GM21825 (cell line): Measurements from ENCODE around the gene PDAP1.
"Not testable (repeated sequence)": the region's sequence is repeated elsewhere in the genome, so short reads cannot be mapped to it uniquely, and the experiment has no call there.

Source experiments
- ATAC-seq: cut with Tn5 transposase; IDR thresholded peaks from one replicate; pipeline ENCODE4 v1.9.1; 2021; ENCODE audit warnings: mild to moderate bottlenecking, moderate library complexity; ENCODE audit not compliant: unreplicated experiment

Gene PDAP1

DNA sequence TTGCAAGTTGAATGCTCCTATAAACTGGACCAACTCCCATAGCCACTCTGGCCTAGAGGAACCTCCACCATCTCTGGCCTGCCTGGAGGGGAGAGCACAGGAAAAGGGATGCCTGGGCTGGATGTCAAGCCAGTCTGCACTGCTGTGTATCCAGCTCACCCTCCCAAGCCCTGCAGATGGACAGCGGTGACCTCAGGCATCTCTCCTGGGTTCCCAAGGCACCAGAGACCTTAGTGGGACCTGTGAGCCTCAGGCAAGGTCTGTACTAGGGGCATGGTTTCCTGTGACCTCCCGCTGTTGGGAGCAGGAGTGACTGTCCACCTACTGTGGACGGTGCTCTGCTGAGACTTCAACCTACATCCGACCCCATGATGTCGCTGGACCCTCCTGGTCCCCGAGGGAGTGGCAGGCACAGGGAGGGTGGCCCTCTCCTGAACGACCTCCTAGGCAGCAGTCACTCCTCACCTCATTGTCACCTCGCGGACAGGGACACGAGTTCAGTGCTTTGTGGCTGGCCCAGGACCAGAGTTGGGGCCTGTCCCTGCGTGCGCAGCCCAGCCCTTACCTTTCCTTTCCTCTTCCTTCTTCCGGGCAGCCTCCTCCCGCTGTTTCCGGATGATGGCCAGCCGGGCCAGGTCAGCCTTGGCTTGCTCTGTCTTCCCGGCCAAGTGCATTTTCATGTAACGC lies 11.0 kb downstream of the PDAP1 start:
- no peak for ATAC-seq

DNA sequence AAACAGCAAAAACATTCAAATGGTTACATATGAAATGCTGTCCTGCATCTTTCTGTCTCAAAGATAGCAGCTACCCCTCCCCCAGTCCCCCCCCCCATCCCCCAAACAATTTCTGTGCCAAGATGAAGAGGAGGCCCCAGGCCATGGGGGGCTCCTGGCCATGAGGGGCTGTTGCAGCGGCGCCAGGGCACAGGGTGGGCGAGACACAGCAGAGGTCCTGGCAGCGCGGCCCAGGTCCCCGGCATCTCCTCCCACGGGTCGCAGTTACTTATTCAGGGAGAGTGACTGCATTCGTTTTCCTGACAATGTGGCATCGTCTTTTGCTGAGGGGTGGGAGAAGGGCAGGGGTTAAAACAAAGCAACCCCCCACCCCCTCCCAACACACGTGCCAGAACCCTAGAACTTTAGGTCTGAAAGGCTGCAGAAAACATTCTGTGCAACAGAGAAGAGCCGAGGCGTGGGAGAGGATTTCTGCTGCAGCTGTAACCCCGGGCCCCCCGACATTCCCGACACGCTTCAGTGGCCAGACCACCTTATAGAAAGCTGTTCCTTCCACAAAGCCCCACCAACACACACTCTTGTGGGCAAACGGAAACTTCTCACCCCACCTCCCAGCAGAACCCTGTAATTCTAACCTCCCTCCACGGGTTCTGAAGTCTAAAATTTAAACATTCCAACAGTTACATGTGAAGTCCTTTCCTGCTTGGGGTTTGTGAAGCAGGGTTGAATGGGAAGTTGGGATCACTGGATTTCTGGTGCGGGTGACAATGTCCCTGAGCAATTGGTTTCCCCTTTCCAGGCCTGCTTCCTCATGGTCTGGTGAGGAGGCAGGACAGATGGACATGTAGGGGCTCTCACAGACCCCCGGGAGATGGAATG lies 11.7 kb downstream of the PDAP1 start:
- ATAC-seq, result no peak

DNA sequence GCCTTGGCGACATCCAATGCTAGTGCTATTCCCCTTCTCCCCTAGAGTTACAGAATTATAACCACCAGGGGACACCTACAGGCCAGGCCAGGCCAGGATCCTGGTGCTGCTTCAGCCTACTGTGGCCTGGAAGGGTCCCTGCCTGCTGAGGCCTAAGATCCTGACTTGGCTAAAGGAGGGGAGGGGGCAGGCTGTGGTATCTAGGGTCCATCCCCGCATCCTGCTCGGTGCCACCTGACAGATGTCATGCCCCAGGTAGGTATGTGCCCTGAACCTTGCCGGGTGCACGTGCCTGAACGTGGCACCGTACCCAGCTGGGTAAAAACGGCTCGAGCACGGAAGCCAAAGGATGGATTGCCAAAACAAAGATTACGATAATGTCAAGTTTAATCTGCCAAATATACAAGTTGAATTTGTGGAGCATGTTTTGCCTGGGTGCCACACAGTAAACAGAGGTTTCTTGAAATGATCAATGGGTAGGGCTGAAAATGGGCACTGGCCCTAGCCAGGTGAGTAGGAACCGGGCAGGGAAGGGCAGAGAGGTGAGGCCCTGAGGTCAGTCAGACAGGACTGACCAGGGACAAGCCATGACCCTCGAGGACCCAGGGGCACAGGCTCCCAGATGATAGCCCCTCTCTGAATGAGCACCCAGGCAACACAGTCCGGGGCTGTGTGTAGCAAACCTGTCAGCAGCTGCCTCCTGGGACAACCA lies 12.6 kb downstream of the PDAP1 start:
- ATAC-seq, result no peak

DNA sequence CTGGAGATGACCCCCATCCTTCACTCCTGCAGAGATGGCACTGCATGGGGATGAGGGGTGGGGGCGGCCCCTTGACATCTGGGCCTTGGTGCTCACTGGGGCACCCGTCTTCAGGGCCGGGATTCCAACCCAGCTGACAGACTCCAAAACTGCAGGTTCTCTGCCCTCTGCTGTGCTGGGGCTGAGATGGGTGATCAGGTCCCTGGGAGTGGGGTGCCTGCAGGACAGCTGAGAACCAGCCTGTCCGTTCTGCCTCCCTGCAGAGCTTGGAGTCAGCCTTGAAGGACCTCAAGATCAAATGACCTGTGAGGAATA lies 14.3 kb downstream of the PDAP1 start:
- no peak for ATAC-seq

DNA sequence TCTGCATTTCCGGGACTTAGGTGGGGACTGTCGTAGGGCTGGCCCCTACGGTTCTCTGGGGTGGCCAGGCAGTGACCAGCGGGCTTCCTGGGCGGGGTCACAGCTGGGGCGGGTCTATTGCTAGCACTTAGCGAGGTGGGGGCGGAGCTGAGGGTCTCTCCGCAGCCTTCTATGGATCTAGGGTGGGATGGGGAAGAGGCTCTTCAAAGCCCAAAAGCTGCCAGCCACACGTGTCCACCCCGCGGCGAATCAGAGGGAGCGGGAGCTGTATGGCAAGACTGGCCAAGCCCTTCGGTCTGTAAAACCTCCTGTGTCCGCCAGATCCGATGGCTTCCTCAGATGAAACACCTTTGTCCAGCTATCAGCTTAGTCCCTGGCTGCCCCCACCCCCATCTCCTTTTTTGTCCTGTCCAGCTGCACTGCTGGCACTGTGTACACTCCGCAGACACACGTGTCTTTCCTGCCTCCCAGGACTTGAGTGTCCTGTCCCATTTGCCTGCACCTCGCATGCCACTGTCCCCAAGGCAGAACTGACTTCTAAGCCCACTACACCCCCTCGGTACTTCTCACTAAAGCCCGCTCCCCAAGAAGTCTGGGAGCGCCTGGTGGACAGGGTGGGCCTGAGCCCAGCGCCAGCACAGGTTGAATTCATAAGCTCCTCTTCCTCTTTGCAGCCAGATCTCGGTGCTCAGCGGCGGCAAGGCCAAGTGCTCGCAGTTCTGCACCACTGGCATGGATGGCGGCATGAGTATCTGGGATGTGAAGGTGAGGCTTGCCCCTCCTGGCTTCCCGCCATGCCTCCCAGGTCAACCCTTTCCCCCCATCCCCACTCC lies 14.8 kb downstream of the PDAP1 start:
- no peak for ATAC-seq

DNA sequence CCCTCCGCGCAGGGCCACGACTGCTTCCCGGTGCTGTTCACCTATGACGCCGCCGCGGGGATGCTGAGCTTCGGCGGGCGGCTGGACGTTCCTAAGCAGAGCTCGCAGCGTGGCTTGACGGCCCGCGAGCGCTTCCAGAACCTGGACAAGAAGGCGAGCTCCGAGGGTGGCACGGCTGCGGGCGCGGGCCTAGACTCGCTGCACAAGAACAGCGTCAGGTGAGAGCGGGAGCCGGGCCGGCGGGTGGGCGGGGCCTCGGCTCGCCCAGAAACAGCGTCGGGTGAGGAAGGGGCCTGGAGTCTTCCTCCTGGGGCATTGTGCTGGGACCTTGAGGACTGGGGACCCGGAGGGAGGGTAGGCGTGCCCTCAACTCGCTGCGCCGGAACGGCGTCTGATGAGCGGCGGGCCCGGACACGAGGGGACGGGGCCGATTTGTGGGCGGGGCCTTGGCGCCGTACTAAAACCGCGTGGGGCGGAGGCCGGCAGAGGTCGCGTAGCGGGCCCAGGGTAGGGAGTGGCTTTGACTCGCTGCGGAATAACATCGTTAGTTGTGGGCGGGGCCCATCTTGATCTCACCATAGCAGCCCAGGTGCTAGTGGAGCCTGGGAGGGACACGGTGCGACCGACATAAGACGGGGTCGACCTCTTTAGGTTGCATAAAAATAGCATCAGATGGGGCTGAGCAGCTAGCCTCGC lies 15.6 kb downstream of the PDAP1 start:
- ATAC-seq, result peak; percentile 60

DNA sequence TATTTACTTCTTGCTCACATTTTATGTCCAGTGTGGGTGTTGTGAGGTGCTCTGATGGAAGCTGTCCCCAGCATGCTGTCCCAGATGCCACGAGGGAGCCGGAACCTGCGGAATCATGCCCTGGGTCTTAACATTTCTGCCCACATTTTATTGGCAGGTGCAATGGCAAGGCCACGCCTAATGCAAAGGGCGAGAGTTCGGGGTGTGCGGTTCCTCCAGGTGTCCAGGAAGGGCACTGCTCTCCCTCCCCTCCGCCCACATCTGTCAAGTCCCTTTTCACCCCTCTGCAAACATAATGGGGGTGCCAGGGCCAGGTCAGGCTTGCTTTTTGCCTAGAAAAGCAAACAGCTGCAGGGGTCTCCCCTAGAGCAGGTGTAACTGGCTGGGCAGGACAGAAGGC lies 16.4 kb downstream of the PDAP1 start:
- no peak for ATAC-seq

DNA sequence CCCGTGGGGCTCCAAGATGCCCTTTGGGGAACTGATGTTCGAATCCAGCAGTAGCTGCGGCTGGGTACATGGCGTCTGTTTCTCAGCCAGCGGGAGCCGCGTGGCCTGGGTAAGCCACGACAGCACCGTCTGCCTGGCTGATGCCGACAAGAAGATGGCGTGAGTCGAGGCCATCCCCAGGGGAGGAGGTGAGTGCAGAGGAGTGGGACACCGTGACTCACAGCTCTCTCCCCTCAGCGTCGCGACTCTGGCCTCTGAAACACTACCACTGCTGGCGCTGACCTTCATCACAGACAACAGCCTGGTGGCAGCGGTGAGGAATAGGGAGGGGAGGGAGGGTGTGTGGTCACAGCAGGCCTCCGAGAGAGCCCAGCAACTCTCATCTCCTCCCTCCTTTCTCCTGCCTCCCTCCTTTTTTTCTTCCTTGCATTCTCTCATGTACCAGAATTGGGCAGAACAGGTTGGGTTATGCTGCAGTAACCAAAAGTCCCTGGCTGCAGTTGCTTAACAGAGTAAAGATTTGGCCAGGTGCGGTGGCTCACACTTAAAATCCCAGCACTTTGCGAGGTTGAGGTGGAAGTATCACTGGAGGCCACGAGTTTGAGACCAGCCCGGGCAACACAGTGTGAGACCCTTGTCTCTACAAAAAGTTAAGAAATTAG lies 17.3 kb downstream of the PDAP1 start:
- ATAC-seq, result no peak

DNA sequence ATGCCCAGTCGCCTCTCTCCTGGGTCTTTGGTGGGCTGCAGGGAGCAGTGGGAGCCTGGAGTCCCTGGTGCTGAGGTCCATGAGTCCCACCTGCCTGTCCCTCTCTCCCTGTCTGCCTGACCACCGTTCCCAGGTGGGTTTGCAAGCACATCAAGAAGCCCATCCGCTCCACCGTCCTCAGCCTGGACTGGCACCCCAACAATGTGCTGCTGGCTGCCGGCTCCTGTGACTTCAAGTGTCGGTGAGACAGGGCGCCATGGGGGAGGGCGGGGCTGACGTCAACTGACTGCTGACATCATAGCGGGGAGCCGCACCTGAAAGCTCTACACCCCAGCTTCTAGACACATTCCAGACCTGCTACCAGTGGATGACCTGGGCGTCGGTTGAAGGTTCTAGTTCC lies 18.6 kb downstream of the PDAP1 start:
- ATAC-seq, result no peak

DNA sequence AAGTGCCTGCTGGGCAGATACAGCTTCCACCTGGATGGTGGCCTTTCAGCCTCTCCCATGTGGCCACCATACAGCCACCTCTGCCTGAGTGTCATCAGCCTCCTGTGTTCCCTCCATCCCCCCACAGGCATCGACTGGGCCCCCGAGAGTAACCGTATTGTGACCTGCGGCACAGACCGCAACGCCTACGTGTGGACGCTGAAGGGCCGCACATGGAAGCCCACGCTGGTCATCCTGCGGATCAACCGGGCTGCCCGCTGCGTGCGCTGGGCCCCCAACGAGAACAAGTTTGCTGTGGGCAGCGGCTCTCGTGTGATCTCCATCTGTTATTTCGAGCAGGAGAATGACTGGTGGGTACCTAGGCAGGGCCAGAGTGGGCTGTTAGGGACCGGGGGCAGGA lies 20.5 kb downstream of the PDAP1 start:
- ATAC-seq, result no peak

DNA sequence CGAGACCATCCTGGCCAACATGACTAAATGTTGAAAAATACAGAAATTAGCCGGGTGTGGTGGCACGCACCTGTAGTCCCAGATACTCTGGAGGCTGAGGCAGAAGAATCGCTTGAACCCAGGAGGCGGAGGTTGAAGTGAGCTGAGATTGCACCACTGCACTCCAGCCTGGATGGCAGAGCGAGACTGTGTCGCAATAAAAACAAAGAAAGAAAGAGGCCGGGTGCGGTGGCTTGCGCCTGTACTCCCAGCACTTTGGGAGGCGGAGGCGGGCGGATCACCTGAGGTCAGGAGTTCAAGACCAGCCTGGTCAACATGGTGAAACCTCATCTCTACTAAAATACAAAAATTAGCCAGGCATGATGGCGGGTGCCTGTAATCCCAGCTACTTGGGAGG lies 21.2 kb downstream of the PDAP1 start:
- not testable (repeated sequence) for ATAC-seq

DNA sequence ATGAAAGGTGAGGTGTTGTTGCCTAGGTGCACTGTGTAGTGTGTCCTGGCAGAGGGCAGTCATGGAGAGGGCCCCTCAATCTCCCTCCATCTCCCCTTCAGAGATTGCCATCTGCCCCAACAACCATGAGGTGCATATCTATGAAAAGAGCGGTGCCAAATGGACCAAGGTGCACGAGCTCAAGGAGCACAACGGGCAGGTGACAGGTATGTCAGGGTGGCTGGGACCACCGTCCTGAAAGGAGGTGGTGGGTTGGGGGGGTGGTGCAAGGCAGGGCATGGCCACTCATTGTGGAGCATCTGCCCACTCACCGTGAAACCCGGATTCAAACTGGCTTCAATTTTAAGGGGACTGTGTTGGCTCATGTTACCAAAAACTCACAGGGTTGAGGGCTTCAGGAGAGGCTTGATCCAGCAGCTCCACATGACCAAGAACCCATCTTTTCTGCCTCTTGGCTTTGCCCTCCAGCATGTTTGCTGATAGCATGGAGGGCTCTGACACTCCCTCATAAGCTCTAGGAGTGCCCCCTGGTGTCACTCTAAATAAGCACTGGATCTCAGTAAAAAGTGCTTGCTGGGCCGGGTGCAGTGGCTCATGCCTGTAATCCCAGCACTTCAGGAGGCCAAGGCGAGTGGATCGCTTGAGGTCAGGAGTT lies 21.7 kb downstream of the PDAP1 start:
- ATAC-seq, result no peak

DNA sequence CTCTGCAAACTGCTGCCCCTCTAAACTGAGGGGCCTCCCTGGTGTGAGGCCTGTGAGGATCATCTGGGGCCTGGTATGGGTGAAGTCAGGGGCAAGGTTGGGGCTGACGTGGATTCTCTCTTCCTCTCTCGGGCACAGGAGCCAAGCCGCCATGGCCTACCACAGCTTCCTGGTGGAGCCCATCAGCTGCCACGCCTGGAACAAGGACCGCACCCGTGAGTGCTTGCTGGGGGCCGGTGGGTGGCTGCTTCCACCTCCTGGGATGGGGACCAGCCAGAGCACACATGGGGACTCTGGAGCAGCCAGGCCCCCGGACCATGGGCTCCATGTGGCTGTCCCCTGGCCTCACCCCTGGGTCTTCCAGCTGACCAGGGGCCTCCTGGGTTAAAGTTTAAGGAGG lies 22.8 kb downstream of the PDAP1 start:
- no peak for ATAC-seq

DNA sequence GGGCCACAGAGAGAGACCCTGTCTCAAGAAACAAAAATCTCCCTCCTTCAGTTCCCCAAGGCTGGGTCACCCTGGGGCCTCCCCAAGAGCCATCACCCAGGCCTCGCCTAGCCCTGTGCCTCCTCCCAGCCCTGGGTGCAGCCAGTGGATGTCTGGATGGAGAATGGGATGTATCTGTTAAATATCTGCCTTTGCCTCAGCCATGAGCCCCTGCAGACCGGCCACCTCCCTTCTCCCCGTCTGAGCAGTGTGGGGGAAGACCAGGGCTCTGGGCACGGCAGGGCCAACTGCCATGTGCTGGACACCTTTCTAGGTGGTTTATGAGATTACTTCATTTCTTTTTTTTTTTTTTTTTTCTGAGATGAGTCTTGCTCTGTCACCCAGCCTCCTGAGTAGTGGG lies 23.9 kb downstream of the PDAP1 start:
- ATAC-seq, result no peak

DNA sequence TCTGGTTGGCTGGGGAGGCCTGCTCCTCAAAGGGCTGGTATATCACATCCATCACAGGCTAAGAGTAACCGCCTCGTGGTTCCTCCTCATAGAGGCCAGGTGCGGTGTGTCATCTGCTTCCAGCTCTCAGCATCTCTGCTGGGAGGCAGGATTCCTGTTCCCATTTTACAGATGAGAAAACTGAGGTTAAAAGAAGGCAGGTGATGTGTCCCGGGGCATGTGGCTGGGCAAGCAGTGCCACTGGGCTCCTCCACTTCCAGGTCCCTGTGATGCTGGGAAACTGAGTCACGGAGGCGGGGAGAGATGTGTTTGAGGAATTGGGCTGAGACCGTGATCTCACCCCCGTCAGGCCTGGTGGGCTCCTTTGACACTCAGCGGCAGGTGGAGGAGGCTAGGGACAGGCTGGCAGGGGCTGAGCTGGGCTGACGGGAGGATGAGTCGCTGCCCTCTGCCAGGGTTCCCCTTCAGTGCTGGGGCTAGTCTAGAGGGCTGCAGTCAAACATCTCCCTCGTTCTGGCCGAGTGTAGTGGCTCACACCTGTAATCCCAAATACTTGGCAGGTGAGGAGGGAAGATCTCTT lies 24.5 kb downstream of the PDAP1 start:
- no peak for ATAC-seq

DNA sequence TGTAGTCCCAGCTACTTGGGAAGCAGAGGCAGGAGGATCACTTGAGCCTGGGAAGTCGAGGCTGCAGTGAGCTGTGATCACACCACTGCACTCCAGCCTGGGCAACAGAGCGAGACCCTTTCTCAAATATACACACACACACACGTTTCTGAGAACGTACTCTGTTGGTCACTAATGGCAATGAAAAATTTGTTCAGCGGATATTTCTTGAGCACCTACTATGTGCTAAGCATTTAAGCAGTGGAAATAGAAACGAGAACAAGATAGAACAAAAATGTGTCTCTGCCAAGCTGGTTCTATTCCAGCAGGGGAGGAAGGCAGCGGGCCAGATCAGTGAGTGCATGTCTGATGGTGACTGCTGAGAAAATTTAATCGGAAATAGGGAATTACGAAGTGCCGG lies 25.2 kb downstream of the PDAP1 start:
- no peak for ATAC-seq

DNA sequence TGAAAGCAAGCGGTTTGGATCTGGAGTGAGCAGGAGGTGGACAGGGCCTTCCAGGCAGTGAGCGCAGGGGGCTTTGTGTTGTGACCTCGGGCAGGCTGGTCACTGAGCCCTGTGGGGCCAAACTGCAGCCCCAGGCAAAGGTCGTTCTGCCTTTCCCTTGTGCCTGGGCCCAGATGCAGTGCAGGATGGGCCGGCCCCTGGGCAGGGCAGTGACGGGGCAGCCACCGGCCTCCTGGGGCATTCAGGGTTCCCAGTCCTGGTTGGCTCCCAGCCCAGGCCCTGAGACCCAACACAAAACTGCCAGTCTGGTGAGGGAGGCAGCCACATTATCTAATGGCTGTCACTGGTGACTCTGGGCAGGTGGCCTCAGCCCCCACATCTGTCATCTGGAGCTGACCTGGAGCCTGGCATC lies 26.7 kb downstream of the PDAP1 start:
- ATAC-seq, result no peak

DNA sequence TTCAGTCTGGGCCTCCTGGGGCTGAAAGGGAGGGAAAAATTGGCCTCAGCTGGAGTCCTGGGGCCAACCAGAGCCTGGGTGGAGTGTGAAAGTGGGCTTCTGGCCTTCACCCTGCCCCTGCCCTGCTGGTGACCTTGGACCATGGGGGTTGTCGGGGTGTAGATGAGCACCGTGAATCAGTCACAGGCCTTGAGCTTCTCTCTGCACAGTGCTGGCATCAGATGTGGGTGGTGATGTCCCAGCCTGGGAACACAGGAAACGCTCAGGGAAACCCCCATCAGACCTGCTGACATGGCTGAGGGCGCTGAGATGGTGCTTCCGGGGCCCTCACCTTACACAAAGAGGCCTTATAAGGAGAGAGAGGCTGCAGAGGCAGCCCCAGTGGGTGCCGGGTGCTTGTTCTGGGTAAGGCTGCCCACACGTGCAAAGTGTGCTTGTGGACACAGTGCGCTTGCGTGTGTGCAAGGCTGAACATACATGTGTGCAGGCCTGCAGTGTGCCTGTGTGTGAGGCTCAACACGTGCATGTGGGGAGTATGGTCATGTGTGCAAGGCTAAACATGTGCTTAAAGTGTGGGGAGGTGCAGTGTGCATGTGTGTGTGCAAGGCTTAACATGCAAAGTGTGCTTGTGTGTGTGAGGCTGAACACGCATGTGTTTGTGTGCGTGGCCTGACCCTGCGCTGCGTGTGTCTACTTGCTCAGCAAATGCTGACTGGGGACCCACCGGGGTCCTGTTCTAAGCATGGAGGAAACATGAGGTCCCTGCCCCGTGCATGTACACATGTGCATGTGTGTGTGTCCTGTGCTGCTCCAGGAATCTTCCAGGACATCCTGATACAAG lies 27.4 kb downstream of the PDAP1 start:
- peak; percentile 74 for ATAC-seq
